Airway epithelial cell (primary cell): ENCODE results near the gene EZR. TPM values are rescaled to one million over a fixed set of nuclear protein-coding genes. Genes with fewer than 3 reads are reported as not detected.

ENCODE experiments used
- total RNA-seq: library from RNA; depleted of rRNA; stranded (reverse); fragments of >200 nt; gene quantifications from 2 replicates; pipeline ENCODE4 v1.2.3, GENCODE V29; 2015

The EZR gene
- total RNA-seq = 219 and 247 TPM in 2 replicates

DNA sequence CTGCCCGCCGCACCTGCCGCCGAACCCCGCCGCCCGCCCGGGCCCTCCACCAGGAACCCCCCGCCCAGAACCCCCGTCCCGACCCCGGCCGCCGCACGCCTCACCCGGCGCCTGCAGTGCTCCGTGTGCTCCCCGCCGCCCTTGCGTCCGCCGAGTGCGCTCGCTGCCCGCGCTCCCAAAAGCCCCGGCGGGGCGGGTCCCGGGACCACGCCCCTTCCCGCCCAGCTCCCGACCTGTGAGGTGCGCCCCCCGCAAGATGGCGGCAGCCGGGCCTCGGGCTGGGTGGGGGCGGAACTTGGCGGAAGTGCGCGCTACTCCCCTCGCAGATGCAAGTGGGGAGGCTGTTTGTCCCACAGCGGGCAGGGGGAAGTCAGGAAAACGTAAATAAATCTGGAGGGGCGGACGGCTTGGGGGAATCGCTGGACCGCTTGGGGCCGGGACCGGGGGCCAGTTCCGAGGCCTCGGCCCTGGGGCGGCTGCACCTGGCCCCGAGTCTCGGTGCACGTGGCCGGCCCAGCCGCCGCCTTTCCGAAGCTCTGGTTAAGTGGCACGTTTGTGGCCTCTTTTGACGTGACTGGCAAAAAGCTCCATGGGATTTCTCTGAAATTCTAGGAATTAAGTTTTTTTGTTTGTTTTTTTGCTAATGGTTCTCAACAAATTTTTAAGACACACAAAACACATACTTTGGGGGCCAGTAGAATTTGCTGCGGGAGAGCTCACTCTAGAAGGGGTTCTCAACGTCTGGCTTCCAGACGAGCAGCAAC lies at the start of gene EZR:
EZR (minus strand) TSS at position 156 of the 764 bp plus-strand sequence. CDS start 1,275 bp downstream, outside the sequence.

Other genes starting within 250 kb of the EZR start
- 142 and 149 TPM in 2 replicates for gene DYNLT1, start 174.6 kb downstream of the EZR start, total RNA-seq
- 0.99 and 1.5 TPM in 2 replicates for gene SYTL3, start 169.3 kb downstream of the EZR start, total RNA-seq
- gene RSPH3, start 180.8 kb upstream of the EZR start, total RNA-seq = 4.2 and 4.8 TPM in 2 replicates
- 0.07 and 0.42 TPM in 2 replicates for gene TAGAP, start 225.6 kb upstream of the EZR start, total RNA-seq